ENCODE results near the gene RHBDD2. TPM values are rescaled to one million over a fixed set of nuclear protein-coding genes. Genes with fewer than 3 reads are reported as not detected.

The RHBDD2 gene
- total and polyA plus RNA-seq, 9 of the 15 experiments (the other 6 are each of a cell fraction or from before 2014, with no cell fraction given) = 3.3 to 36.7 (median 17.9) TPM

GRCh38 chr7:75921479-75921878 is 42.6 kb downstream of the RHBDD2 start (continued):
- TF ChIP-seq NCOA4 (IDR thresholded peaks at IDR 0.05; ENCODE audit: partially characterized antibody) (no peak), KDM1A (IDR thresholded peaks at IDR 0.05) (0 out of 4 replicates have a peak, but pooled peaks of 1 of the 2 experiments have one; percentile 25), ZNF668 (CRISPR knock-in tag; IDR thresholded peaks at IDR 0.05) (no peak), HMGXB4 (CRISPR knock-in tag; IDR thresholded peaks at IDR 0.05) (no peak), USF2 (CRISPR knock-in tag; IDR thresholded peaks at IDR 0.05) (no peak), CCAR2 (IDR thresholded peaks at IDR 0.05; ENCODE audit: low read depth, low read length) (no peak), RBM34 (IDR thresholded peaks at IDR 0.05; ENCODE audit: borderline replicate concordance, insufficient read depth, low read length) (no peak), ZNF398 (CRISPR knock-in tag; IDR thresholded peaks at IDR 0.05) (no peak), ZNF232 (CRISPR knock-in tag; IDR thresholded peaks at IDR 0.05) (no peak), ZFP30 (CRISPR knock-in tag; IDR thresholded peaks at IDR 0.05; ENCODE audit: borderline replicate concordance) (no peak), HMG20A (CRISPR knock-in tag; conservative IDR thresholded peaks at IDR 0.05) (no peak), ZNF507 (tag; conservative IDR thresholded peaks at IDR 0.05) (no peak), HDAC3 (IDR thresholded peaks at IDR 0.05; ENCODE audit: borderline replicate concordance, partially characterized antibody) (no peak), HDAC2 (IDR thresholded peaks at IDR 0.05) (no peak), SRSF7 (optimal IDR thresholded peaks at IDR 0.05; ENCODE audit: low read depth, low read length) (no peak), PRDM10 (IDR thresholded peaks at IDR 0.05; ENCODE audit: partially characterized antibody) (no peak), ILF3 (IDR thresholded peaks at IDR 0.05; ENCODE audit: borderline replicate concordance) (no peak), PTRF (tag; IDR thresholded peaks at IDR 0.05) (no peak), ZNF830 (CRISPR knock-in tag; IDR thresholded peaks at IDR 0.05) (no peak), TEAD2 (tag; IDR thresholded peaks at IDR 0.05) (no peak), ZC3H8 (IDR thresholded peaks at IDR 0.05) (no peak), PTBP1 (IDR thresholded peaks at IDR 0.05; ENCODE audit: low read depth, low read length) (no peak)

All from K562 (cell line).